ENCODE data around the gene ZC3H12A. TPM values are rescaled to one million over a fixed set of nuclear protein-coding genes. Genes with fewer than 3 reads are reported as not detected.

Gene ZC3H12A
- total and polyA plus RNA-seq, 2 of the 8 experiments (the other 6 are each of a cell fraction or from before 2014, with no cell fraction given), result 7.4 to 10.0 TPM

DNA sequence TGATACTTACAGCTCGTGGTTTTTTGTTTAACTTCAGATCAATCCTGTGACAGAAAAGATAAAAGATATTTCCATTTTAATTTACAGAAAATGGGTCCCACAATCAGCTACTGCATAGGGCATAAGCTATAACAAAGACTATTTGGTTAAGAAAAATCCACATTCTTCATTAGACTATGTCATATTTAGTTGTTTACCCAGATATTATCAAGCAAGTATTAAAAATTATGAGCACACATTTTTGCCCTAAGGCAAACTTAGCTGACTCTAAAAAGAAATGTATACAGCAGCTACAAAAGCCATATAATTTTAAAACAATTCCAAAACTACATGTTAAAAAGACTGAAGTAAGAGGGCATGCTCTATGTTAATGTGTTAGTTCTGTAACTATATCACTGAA is 21.5 kb downstream of the ZC3H12A start:
- Histone ChIP-seq H4K8ac (ENCODE audit: extremely low read depth, insufficient read depth, low read length) (no peak overlapping the region), H3K36me3 (ENCODE audit: control insufficient read depth in 2 of 4, insufficient read depth in 4 of 4, low read length in 3 of 4) (peaks cover 3 to 23% (median 7%) of the 10 kb centered on the region in 4 experiments; a peak in 7 of 8 replicates), H4K5ac (ENCODE audit: insufficient read length, low read depth, low read length) (no peak overlapping the region), H2BK5ac (ENCODE audit: low read depth, low read length) (no peak overlapping the region), H3K4me2 (ENCODE audit: insufficient read depth in 1 of 2, low read depth in 2 of 2, low read length in 2 of 2) (no peak overlapping the region), H3K79me2 (ENCODE audit: control insufficient read depth in 1 of 2, insufficient read depth in 2 of 2, low read length in 2 of 2) (no peaks in the 10 kb centered on the region), H2BK12ac (ENCODE audit: low read depth, low read length) (no peak overlapping the region), H2AFZ (ENCODE audit: low read length) (no peak overlapping the region), H3K56ac (replicated peaks; ENCODE audit: insufficient read length, low read depth, low read length) (no peak overlapping the region), H3K14ac (ENCODE audit: insufficient read length) (no peak overlapping the region), H3K4me3 (ENCODE audit: extremely low read depth in 1 of 4, insufficient read depth in 2 of 4, low read depth in 3 of 4, low read length in 4 of 4) (no peak overlapping the region), H3K9ac (replicated peaks in 1 of 4; ENCODE audit: extremely low read depth in 1 of 4, low read depth in 3 of 4, low read length in 3 of 4) (no peak overlapping the region), H2BK15ac (ENCODE audit: low read length) (no peak overlapping the region), H4K20me1 (replicated peaks in 1 of 2; ENCODE audit: control insufficient read depth in 1 of 2, insufficient read depth in 2 of 2, low read length in 2 of 2) (no peaks in the 10 kb centered on the region), H3K18ac (ENCODE audit: extremely low read depth, low read length) (no peak overlapping the region), H3K4ac (replicated peaks; ENCODE audit: insufficient read length, low read depth, low read length) (no peak overlapping the region), H2AK5ac (ENCODE audit: low read depth, low read length) (no peak overlapping the region), H3K27me3 (replicated peaks in 1 of 4; ENCODE audit: control insufficient read depth in 3 of 4, extremely low read depth in 1 of 4, insufficient read depth in 3 of 4, low read length in 3 of 4) (no peaks in the 10 kb centered on the region), H2BK20ac (ENCODE audit: low read length) (no peak overlapping the region), H4K91ac (replicated peaks; ENCODE audit: insufficient read length, low read length) (no peak overlapping the region), H2BK120ac (replicated peaks; ENCODE audit: low read depth, low read length) (no peak overlapping the region), H3K9me3 (ENCODE audit: insufficient read depth in 2 of 2, low read depth in 1 of 2, low read length in 1 of 2) (no peaks in the 10 kb centered on the region), H3K79me1 (ENCODE audit: low read depth, low read length) (no peaks in the 10 kb centered on the region), H3K4me1 (replicated peaks in 1 of 4; ENCODE audit: control insufficient read depth in 3 of 4, insufficient read depth in 4 of 4, low read length in 3 of 4) (no peaks in the 10 kb centered on the region), H3K23ac (ENCODE audit: insufficient read length) (no peak overlapping the region), H3K27ac (ENCODE audit: low read depth, low read length) (no peak overlapping the region), H3K23me2 (ENCODE audit: low read depth, low read length) (no peaks in the 10 kb centered on the region)
- WGBS, 2 experiments (ENCODE audit: extremely low coverage in 1 of 2, insufficient coverage in 1 of 2, insufficient read length in 1 of 2, insufficient replicate concordance in 2 of 2, low coverage in 1 of 2, low lambda C conversion rate in 2 of 2, missing lambda C conversion rate in 1 of 2), result 86% methylated on average over 1 of the region's 1 CpG; no CpG with 5 or more reads in 1 of the 2 experiments
- CTCF ChIA-PET (ENCODE audit: partially characterized antibody), result interaction anchor here (0.5 to 21.7 kb wide), 9 partner anchors 8 to 439 kb away, joined by 3 to 382 read pairs (median 3); no protein-coding TSS in a partner anchor
- DNase-seq (ENCODE audit: low read depth in 1 of 2, low spot score in 2 of 2) (no peak), FAIRE-seq (no peak)
- POLR2A ChIA-PET (ENCODE audit: partially characterized antibody), result interaction anchor here (0.6 kb wide), 1 partner anchor 33 kb away, joined by 3 read pairs; no protein-coding TSS in a partner anchor
- no peak for TF ChIP-seq KDM5A (IDR thresholded peaks at IDR 0.05; ENCODE audit: low read length)
- TF ChIP-seq TAF1 (IDR thresholded peaks at IDR 0.05; ENCODE audit: low read depth, low read length), result no peak
- no peak for TF ChIP-seq BACH1 (IDR thresholded peaks at IDR 0.05; ENCODE audit: low read length)
- TF ChIP-seq, protein P1, sequence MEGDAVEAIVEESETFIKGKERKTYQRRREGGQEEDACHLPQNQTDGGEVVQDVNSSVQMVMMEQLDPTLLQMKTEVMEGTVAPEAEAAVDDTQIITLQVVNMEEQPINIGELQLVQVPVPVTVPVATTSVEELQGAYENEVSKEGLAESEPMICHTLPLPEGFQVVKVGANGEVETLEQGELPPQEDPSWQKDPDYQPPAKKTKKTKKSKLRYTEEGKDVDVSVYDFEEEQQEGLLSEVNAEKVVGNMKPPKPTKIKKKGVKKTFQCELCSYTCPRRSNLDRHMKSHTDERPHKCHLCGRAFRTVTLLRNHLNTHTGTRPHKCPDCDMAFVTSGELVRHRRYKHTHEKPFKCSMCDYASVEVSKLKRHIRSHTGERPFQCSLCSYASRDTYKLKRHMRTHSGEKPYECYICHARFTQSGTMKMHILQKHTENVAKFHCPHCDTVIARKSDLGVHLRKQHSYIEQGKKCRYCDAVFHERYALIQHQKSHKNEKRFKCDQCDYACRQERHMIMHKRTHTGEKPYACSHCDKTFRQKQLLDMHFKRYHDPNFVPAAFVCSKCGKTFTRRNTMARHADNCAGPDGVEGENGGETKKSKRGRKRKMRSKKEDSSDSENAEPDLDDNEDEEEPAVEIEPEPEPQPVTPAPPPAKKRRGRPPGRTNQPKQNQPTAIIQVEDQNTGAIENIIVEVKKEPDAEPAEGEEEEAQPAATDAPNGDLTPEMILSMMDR (IDR thresholded peaks at IDR 0.05; ENCODE audit: control extremely low read depth in 1 of 3, insufficient read depth in 1 of 3, low read depth in 1 of 3, low read length in 3 of 3), result no peak
- no peak for TF ChIP-seq KDM4A (IDR thresholded peaks at IDR 0.05; ENCODE audit: low read depth, low read length, severe bottlenecking)
- TF ChIP-seq BRCA1 (IDR thresholded peaks at IDR 0.05; ENCODE audit: low read depth, low read length), result no peak
- no peak for TF ChIP-seq CHD2 (IDR thresholded peaks at IDR 0.05; ENCODE audit: low read length)
- no peak for TF ChIP-seq SRF (IDR thresholded peaks at IDR 0.05; ENCODE audit: low read depth, low read length)
- TF ChIP-seq SP2 (IDR thresholded peaks at IDR 0.05; ENCODE audit: low read length), result no peak
- TF ChIP-seq CREB1 (IDR thresholded peaks at IDR 0.05), result no peak
- TF ChIP-seq SIRT6 (IDR thresholded peaks at IDR 0.05; ENCODE audit: low read length), result no peak
- no peak for TF ChIP-seq RXRA (IDR thresholded peaks at IDR 0.05; ENCODE audit: insufficient read depth, low read depth, low read length)
- TF ChIP-seq, protein P2, sequence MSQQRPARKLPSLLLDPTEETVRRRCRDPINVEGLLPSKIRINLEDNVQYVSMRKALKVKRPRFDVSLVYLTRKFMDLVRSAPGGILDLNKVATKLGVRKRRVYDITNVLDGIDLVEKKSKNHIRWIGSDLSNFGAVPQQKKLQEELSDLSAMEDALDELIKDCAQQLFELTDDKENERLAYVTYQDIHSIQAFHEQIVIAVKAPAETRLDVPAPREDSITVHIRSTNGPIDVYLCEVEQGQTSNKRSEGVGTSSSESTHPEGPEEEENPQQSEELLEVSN (IDR thresholded peaks at IDR 0.05), result no peak

All from H1 (cell line).